SJSA1 (cell line): Measurements from ENCODE around the gene ABL2. TPM values are rescaled to one million over a fixed set of nuclear protein-coding genes. Genes with fewer than 3 reads are reported as not detected.
"Not testable (repeated sequence)": the region's sequence is repeated elsewhere in the genome, so short reads cannot be mapped to it uniquely, and the experiment has no call there.

ENCODE experiments used
- DNase-seq, 2 experiments: peaks; one replicate each; pipeline ENCODE4 v3.0.0-alpha.2; 2015 to 2020; ENCODE audit warnings: low spot score in 2 of 2, low read depth in 1 of 2
- H3K27ac ChIP-seq: fragments of 250-450 bp; sonication (Bioruptor Pico); 2 replicates; pipeline ENCODE4 v1.5.1; 2020; ENCODE audit warnings: mild to moderate bottlenecking, moderate library complexity
- H3K27me3 ChIP-seq: fragments of 250-450 bp; sonication (Bioruptor Pico); replicated peaks from 2 replicates; pipeline ENCODE4 v1.5.1; 2020; ENCODE audit warnings: mild to moderate bottlenecking, moderate library complexity
- H3K36me3 ChIP-seq: fragments of 250-450 bp; sonication (Bioruptor Pico); 2 replicates; pipeline ENCODE4 v1.5.1; 2020; ENCODE audit warnings: mild to moderate bottlenecking
- H3K4me1 ChIP-seq: fragments of 250-450 bp; sonication (Bioruptor Pico); replicated peaks from 2 replicates; pipeline ENCODE4 v1.6.1; 2021; ENCODE audit warnings: mild to moderate bottlenecking
- H3K4me3 ChIP-seq: fragments of 250-450 bp; sonication (Bioruptor Pico); 2 replicates; pipeline ENCODE4 v1.5.1; 2020; ENCODE audit warnings: mild to moderate bottlenecking
- H3K9me3 ChIP-seq: fragments of 250-450 bp; sonication (Bioruptor Pico); replicated peaks from 2 replicates; pipeline ENCODE4 v1.5.1; 2020; ENCODE audit warnings: mild to moderate bottlenecking
- total RNA-seq: library from RNA; depleted of rRNA; stranded (reverse); fragments of >200 nt; shearing (Covaris generic); gene quantifications from 2 replicates; pipeline ENCODE4 v1.2.3, GENCODE V29; 2014; rRNA removed

ABL2 gene
- total RNA-seq: 18.7 and 39.9 TPM in 2 replicates

DNA sequence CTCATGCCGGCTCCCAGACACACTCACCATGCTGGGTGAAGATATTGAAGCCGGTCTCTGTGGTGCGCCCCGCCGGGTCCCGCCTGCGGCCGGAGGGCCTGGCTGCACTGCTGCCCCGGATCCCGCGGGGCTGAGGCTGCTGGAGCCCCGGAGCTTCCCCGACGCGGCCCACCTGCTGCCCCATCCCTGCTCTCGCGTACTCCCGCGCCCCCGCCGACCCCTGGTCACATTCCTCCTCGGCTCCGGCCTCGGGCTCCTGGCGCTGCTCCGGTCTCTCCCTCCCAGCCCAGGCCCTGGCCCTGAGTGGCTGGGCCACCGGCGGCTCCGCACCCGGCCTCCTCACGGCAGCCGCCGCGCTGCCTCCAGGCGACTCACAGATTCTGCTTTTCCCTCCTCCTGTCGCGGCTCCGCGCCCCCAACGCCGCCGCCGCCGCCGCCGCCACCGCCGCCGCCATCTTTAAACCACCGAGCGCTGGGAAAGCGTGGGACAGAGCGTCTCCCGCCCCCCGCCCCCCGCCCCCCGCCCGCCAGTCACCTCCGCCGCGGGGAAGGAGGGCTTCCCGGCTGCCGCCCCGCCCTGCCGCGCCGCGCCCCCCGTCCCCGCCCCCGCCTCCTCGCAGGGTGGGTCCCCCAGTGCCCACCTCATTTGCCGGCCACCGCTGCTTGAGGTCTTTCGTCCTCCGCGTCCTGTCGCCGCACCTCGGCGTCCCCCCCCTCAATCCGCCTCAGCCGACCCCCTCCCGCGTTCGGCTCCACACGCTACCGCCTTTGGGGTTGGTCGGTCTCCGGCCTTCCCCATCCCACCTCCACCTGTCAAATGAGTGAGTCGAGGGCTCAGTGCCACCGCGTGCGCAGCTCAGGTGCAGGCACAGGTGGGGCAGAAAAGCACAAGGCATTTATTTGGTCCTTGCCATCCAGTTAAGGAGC is at the start of gene ABL2:
TSS of gene ABL2 (minus strand) at position 464 of the 927 bp plus-strand sequence. CDS start at position 184, 280 bp downstream.
- Histone ChIP-seq H3K27ac (peak within 1 kb of the TSS; percentile 49; the same call in 1 of the 2 replicates), H3K4me1 (peaks cover 34% of the 10 kb centered on the region), H3K36me3 (peaks cover 7% of the 10 kb centered on the region), H3K9me3 (no peaks in the 10 kb centered on the region), H3K27me3 (no peaks in the 10 kb centered on the region), H3K4me3 (peak within 1 kb of the TSS; percentile 96)
- DNase-seq: peak; percentile 40 to 53

DNA sequence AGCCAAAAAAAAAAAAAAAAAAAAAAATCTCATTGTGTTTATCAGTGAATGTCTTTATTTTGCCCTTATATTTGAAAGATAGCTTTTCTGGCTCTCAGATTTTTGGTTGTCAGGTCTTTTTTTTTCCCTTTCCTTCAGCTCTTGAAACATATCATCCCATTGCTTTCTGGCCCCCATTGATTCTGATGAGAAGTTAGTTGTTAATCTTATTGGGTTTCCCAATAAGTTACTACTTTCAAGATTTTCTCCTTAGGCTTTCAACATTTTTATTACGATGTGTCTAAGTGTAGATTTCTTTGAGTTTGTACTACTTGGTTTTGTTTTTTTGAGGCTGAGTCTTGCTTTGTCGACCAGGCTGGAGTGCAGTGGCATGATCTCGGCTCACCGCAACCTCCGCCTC is 49.4 kb upstream of the ABL2 start:
- Histone ChIP-seq H3K36me3 (no peaks in the 10 kb centered on the region), H3K27ac (no peak overlapping the region), H3K4me1 (no peaks in the 10 kb centered on the region), H3K27me3 (no peaks in the 10 kb centered on the region), H3K4me3 (no peak overlapping the region), H3K9me3 (no peaks in the 10 kb centered on the region)
- DNase-seq: no peak

DNA sequence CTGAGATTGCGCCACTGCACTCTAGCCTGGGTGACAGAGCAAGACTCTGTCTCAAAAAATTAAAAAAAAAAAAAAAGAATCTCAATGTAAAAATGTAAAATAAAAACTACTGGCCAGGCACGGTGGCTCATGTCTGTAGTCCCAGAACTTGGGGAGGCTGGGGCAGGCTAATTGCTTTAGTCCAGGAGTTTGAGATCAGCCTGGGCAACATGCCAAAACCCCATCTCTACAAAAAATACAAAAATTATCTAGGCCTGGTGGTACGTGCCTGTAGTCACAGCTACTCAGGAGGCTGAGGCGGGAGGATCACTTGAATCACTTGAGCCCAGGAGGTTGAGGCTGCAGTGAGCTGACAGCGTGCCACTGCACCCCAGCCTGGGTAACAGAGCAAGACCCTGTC is 44.9 kb upstream of the ABL2 start:
- DNase-seq, H3K27ac ChIP-seq, H3K4me1 ChIP-seq, H3K36me3 ChIP-seq, H3K9me3 ChIP-seq, H3K27me3 ChIP-seq, H3K4me3 ChIP-seq: not testable (repeated sequence)

DNA sequence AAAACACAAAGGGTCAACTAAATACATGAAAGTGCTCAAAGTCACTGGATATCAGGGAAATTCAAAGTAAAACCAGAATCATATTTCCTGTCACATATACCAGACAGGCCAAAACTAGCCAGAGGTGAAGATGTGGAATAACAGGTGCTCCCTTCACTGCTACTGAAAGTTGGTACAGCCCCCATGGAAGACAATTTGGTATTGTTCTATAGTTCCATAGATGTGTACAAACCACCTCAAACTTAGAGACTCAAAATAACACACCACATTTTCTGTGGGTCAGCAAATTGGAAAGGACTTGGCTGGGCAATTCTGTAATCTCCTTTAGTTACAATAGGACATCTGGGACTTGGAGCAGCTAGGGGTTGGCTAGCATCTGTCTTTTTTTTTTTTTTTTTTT is 39.6 kb upstream of the ABL2 start:
- DNase-seq: no peak

DNA sequence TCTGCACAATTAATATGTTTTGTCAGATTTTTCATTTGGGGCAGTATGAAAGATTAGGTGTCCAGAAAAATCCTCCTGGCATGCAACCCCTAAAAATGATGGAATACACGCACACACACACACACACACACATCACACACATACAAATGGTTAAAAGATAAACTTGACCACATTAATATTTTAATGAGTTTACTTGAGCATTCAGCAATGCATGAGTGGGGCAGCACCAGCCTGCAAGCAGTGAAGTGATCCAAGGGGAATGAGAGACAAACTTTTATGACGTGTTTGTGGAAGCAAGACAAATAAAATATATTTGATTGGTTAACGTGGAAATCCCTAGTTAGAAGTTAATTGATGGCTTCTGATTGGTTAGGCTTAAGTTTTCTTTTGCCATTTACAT is 35.0 kb upstream of the ABL2 start:
- DNase-seq: no peak
- no peak overlapping the region for H3K4me3 ChIP-seq

More for the DNA sequence above, 39.6 kb upstream of the ABL2 start:
- Histone ChIP-seq H3K27ac (no peak overlapping the region), H3K9me3 (no peaks in the 10 kb centered on the region), H3K4me1 (no peaks in the 10 kb centered on the region), H3K4me3 (no peak overlapping the region), H3K36me3 (no peaks in the 10 kb centered on the region), H3K27me3 (no peaks in the 10 kb centered on the region)

DNA sequence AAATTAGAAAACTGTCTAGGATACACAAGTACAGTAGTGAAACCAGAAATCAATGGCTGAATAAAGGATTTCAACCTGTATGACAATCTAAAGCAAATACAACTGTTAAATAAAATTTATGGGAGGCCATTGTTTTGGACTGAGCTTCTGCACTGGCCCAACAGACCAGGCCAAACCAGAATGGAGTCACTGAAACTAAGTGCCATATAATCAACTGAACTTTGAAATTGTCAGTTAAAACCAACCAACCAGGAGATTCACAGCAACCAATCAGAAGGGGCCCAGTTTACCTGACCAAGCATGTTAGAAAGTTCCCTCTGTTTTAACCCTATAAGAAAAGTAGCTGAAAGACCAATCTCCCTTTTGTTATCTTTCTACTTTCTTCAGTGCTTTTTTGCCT is 33.6 kb upstream of the ABL2 start:
- Histone ChIP-seq H3K4me1 (no peaks in the 10 kb centered on the region), H3K27ac (no peak overlapping the region)
- no peak for DNase-seq

More for the DNA sequence above, 35.0 kb upstream of the ABL2 start:
- no peaks in the 10 kb centered on the region for H3K36me3 ChIP-seq
- H3K9me3 ChIP-seq: no peaks in the 10 kb centered on the region
- no peaks in the 10 kb centered on the region for H3K4me1 ChIP-seq
- no peaks in the 10 kb centered on the region; the same call in 1 of the 2 replicates for H3K27me3 ChIP-seq
- H3K27ac ChIP-seq: no peak overlapping the region

DNA sequence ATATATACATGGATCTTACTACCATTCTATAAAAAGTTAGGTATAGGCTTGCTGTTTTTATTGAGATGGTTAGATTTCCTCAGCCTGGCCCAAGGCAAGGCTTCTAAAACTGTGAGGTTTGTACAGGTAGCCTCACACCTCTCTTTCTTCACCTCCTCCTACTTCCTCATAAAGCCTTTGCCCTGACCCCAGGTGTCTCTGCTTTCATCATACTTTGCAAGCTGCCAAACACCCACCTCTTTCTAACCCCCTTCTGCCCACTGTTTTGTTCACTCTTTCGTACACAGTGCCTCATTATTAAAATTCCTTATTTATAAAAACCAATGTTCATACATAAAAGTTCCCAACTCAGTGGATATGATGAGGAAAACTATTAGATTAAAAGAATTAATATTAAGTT is 32.7 kb upstream of the ABL2 start:
- Histone ChIP-seq H3K9me3 (no peaks in the 10 kb centered on the region), H3K36me3 (no peaks in the 10 kb centered on the region), H3K4me1 (no peaks in the 10 kb centered on the region), H3K27ac (no peak overlapping the region), H3K4me3 (no peak overlapping the region), H3K27me3 (no peaks in the 10 kb centered on the region; the same call in 1 of the 2 replicates)
- DNase-seq: no peak

More for the DNA sequence above, 33.6 kb upstream of the ABL2 start:
- Histone ChIP-seq H3K27me3 (no peaks in the 10 kb centered on the region; the same call in 1 of the 2 replicates), H3K9me3 (no peaks in the 10 kb centered on the region), H3K4me3 (no peak overlapping the region), H3K36me3 (no peaks in the 10 kb centered on the region)

DNA sequence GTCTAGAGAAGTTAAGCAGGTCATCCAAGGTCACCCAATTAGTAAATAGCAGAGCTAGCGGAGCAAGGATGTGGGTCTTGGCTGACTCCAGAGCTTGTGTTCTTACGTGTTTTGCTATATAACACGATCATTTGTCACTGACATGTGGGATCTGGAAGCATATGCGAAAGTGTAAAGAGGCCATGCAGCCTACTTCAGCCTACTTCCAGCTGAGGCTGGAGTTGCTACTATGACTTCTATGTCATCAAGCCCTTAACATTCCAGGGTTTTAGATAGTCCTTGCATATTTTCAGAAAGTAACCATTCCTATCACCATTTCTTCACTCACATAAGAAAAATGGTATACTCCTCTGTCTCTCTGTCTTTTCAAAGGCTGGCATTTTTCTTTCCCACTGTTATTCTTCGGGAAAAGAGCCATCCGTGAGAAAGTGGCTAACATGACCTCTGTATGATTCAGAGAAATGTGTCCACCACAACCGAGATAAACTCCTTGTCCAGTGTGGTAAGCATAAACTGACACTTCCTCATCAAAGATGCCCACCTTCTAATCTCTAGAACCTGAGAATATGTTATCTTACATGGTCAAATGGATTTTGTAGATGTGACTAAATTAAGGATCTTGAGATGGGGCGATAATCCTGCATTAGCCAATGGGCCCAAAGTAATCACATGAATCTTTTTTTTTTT is 24.0 kb upstream of the ABL2 start:
- Histone ChIP-seq H3K36me3 (no peaks in the 10 kb centered on the region), H3K27me3 (no peaks in the 10 kb centered on the region), H3K4me3 (no peak overlapping the region), H3K4me1 (no peaks in the 10 kb centered on the region), H3K27ac (no peak overlapping the region), H3K9me3 (no peaks in the 10 kb centered on the region)
- DNase-seq: no peak

DNA sequence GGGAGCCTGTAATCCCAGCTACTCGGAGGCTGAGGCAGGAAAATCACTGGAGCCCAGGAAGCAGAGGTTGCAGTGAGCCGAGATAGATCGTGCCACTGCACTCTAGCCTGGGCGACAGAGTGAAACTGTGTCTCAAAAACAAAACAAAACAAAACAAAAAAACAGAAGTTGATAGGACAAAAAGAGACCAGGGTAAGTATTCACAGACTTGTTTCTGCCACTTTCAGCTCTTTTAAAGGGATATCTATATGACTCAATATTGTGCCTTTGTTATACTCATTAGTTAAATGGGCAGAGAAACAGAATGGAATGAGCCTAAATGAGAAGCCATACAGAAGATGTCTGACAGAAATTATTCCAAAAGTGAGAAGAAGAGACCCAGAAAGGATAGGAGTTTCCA is 23.1 kb upstream of the ABL2 start:
- Histone ChIP-seq H3K9me3 (no peaks in the 10 kb centered on the region), H3K27me3 (no peaks in the 10 kb centered on the region), H3K4me3 (no peak overlapping the region), H3K4me1 (no peaks in the 10 kb centered on the region), H3K36me3 (no peaks in the 10 kb centered on the region), H3K27ac (no peak overlapping the region)
- DNase-seq: no peak

DNA sequence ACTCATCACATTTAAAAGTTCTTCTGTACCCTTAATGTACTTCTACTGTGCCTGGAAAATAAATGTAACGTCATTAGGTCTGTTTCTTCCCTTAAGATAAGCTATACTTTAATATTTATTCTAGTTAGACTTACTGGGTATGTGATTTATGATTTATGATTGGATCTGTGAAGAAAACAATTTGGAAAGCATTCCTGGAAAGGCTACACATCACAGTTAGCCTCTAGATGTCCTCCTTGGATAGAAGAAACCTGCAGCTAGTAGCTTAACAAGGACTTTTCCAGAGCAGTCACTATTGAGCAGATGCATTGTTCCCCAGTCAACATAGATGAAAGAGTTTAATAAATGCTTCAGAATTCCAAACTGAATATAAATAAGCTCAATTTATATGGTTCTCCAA is 22.2 kb upstream of the ABL2 start:
- no peak for DNase-seq
- Histone ChIP-seq H3K36me3 (no peaks in the 10 kb centered on the region), H3K4me1 (no peaks in the 10 kb centered on the region), H3K9me3 (no peaks in the 10 kb centered on the region), H3K27ac (no peak overlapping the region), H3K4me3 (no peak overlapping the region), H3K27me3 (no peaks in the 10 kb centered on the region)

DNA sequence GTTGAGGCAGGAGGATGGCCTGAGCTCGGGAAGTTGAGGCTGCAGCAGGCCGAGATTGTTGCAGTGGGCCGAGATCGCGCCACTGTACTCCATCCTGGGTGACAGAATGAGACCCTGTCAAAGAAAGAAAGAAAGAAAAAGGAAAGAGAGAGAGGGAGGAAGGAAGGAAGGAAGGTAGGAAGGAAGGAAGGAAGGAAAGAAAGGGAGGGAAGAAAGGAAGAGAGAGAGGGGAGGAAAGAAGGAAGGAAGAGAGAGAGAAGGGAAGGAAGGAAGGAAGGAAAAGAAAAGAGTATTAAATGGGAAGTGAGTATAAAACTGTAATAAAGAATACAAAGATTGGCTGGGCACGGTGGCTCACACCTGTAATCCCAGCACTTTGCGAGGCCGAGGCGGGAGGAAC is 18.4 kb upstream of the ABL2 start:
- Histone ChIP-seq H3K9me3 (no peaks in the 10 kb centered on the region), H3K4me1 (no peaks in the 10 kb centered on the region), H3K36me3 (no peaks in the 10 kb centered on the region), H3K27ac (no peak overlapping the region), H3K27me3 (no peaks in the 10 kb centered on the region), H3K4me3 (no peak overlapping the region)
- DNase-seq: no peak

DNA sequence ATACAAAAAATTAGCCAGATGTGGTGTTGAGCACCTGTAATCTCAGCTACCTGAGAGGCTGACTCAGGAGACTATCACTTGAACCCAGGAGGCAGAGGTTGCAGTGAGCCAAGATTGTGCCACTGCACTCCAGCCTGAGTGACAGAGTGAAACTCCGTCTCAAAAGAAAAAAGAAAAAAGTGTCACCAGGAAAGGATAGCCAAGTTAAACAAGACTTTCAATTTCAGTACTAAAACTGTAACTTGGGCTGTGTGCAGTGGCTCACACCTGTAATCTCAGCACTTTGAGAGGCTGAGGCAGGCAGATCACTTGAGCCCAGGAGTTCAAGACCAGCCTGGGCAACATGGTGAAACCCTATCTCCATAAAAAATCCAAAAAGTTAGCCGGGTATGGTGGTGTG is 15.9 kb upstream of the ABL2 start:
- not testable (repeated sequence) for H3K36me3 ChIP-seq, DNase-seq

DNA sequence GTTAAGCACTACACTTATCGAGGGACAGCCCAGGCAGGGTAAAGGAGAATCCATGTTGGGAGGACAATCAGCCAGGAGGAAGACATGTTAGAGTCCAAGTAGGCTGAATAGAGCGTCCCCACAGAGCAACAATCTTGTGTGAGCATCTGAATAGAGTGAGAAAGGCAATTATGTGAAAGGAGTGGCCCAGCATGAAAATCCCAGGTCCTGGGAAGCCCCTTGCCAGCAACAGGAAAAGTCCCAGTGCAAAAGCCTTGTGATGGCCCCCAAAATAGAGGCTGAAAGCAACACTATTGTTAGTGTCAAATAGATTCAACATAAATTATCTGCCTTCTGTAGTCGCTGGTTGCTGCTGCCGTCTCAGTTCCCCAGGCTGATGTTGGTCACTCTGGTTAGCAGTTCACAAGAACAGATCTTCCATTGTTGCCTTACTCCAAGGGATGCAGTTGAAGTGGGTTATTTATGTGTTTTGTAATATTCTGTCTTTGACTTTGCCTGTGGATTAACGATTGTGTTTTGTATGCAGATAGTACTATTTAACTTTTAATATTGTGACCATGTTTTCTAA is 12.1 kb upstream of the ABL2 start:
- Histone ChIP-seq H3K27ac (no peak overlapping the region), H3K36me3 (no peaks in the 10 kb centered on the region), H3K9me3 (no peaks in the 10 kb centered on the region), H3K4me3 (no peak overlapping the region), H3K27me3 (no peaks in the 10 kb centered on the region), H3K4me1 (no peaks in the 10 kb centered on the region)
- DNase-seq: no peak

More for the DNA sequence above, 15.9 kb upstream of the ABL2 start:
- H3K4me3 ChIP-seq, H3K4me1 ChIP-seq, H3K27me3 ChIP-seq, H3K9me3 ChIP-seq, H3K27ac ChIP-seq: not testable (repeated sequence)

DNA sequence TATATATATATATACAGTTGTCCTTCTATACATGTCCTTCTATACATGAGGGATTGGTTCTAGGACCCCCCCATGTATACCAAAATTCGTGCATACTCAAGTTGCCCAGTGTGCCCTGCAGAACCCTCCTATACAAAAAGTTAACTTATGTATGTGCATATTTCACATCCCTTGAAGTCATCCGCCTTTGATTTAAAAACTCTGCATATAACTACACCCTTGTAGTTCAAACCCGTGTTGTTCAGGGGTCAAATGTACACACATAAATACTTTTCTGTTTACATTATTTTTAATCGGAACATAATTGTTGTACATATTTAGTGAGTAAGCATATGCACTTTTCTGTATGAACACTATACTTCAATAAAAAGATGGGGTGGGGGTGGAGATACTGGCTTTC is 7.7 kb upstream of the ABL2 start:
- no peak for DNase-seq
- no peaks in the 10 kb centered on the region for H3K36me3 ChIP-seq
- peaks cover 19% of the 10 kb centered on the region for H3K4me1 ChIP-seq
- H3K4me3 ChIP-seq: no peak overlapping the region
- H3K27ac ChIP-seq: no peak overlapping the region
- no peaks in the 10 kb centered on the region for H3K27me3 ChIP-seq
- H3K9me3 ChIP-seq: no peaks in the 10 kb centered on the region
